GM12801 (cell line): Measurements from ENCODE around the gene BARX1.

ENCODE experiments used
- CTCF ChIP-seq: IDR thresholded peaks from one replicate; pipeline ENCODE4 v1.5.1; 2011; ENCODE audit warnings: control low read depth; ENCODE audit not compliant: insufficient read length; ENCODE audit errors: extremely low read depth

Gene BARX1

GRCh38 chr9:93990448-93990847 is 35.3 kb upstream of the BARX1 start:
- no peak for TF ChIP-seq CTCF

GRCh38 chr9:93988056-93988455 is 32.9 kb upstream of the BARX1 start:
- no peak for TF ChIP-seq CTCF

GRCh38 chr9:93984860-93985259 is 29.7 kb upstream of the BARX1 start:
- no peak for TF ChIP-seq CTCF

GRCh38 chr9:93983875-93984274 is 28.7 kb upstream of the BARX1 start:
- no peak for TF ChIP-seq CTCF

GRCh38 chr9:93979721-93980120 is 24.6 kb upstream of the BARX1 start:
- no peak for TF ChIP-seq CTCF

- no peak for TF ChIP-seq CTCF
These were observed 23.4 kb upstream of the BARX1 start for GRCh38 chr9:93978551-93978950.

- TF ChIP-seq CTCF, result no peak
These were observed 21.8 kb upstream of the BARX1 start for GRCh38 chr9:93976973-93977372.

GRCh38 chr9:93976081-93976480 is 20.9 kb upstream of the BARX1 start:
- no peak for TF ChIP-seq CTCF
